ENCODE measurements around the gene CACTIN. TPM values are rescaled to one million over a fixed set of nuclear protein-coding genes. Genes with fewer than 3 reads are reported as not detected.

Gene CACTIN
- total RNA-seq, 1 experiment from 2014 or later: 33.2 TPM

DNA sequence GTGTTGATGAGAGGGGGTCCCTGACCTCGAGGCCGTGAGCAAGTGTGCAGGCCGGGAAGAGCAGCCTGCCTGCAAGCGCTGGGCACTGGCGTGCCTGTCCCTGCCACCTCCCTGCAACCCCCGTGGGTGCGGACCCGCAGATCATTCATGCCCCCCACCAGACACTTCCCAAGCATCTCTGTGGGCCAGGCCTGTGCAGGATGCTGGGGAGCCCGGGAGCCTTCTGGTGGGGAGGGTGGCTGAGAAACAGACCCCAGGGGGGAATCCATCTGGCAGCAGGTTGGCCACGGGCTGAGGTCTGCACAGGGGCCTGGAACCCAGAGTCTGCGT is 18.4 kb upstream of the CACTIN start (continued):
- TF ChIP-seq, protein P1, sequence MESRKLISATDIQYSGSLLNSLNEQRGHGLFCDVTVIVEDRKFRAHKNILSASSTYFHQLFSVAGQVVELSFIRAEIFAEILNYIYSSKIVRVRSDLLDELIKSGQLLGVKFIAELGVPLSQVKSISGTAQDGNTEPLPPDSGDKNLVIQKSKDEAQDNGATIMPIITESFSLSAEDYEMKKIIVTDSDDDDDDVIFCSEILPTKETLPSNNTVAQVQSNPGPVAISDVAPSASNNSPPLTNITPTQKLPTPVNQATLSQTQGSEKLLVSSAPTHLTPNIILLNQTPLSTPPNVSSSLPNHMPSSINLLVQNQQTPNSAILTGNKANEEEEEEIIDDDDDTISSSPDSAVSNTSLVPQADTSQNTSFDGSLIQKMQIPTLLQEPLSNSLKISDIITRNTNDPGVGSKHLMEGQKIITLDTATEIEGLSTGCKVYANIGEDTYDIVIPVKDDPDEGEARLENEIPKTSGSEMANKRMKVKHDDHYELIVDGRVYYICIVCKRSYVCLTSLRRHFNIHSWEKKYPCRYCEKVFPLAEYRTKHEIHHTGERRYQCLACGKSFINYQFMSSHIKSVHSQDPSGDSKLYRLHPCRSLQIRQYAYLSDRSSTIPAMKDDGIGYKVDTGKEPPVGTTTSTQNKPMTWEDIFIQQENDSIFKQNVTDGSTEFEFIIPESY (IDR thresholded peaks at IDR 0.05; ENCODE audit: extremely low read depth, insufficient replicate concordance, low read length): no peak
- TF ChIP-seq EGR1 (IDR thresholded peaks at IDR 0.05; ENCODE audit: low read depth): no peak

DNA sequence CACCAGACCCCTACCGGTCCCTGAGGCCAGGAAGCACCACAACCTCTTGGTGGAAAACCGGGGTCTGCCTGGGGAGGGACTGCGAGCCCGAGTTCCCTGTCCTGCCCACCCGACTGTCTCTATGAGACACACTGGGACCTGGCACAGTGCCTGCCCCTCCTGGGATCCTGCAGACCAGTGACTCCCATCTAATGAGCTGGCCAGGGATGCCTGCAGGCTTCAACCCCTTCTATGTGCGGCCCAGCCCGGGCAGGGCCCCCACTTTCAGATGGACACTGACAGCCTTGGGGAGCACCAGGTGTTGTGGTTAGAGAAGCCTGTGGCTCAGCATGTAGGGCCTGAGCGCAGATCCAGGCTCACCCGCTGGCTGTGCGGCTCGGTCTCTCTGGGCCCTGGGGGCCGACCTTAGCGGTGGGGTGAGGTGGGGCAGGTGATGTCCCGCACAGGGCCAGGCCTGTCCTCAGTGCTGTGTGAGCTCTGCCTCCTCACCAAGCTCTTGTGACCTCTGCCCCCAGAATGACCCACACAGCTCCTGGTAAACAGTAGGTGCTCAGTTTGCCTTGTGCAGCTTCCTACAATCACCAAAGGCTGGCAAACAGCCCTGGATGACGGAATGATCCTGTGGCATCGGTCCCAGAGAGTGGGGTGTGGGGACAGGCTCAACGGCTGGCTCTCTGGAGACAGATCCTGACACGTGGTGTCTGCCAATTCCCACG is 17.9 kb upstream of the CACTIN start:
- Histone ChIP-seq H3K9me3 (ENCODE audit: control insufficient read depth in 1 of 2, insufficient read depth in 1 of 2, low read depth in 1 of 2, low read length in 2 of 2) (no peaks in the 10 kb centered on the region), H2AFZ (ENCODE audit: low read depth, low read length, poor library complexity, severe bottlenecking) (no peak overlapping the region), H3K4me1 (ENCODE audit: control insufficient read depth in 1 of 2, insufficient read depth in 2 of 2, low read length in 2 of 2) (peaks cover 3 to 10% of the 10 kb centered on the region in 2 experiments; a peak in 3 of 4 replicates), H3K27ac (ENCODE audit: low read depth, low read length) (no peak overlapping the region), H3K36me3 (ENCODE audit: control insufficient read depth in 1 of 2, insufficient read depth in 2 of 2, low read length in 2 of 2) (no peaks in the 10 kb centered on the region; a peak in 1 of 4 replicates), H3K9me2 (ENCODE audit: insufficient read depth) (no peaks in the 10 kb centered on the region), H4K20me1 (ENCODE audit: insufficient read depth) (no peaks in the 10 kb centered on the region), H3K27me3 (ENCODE audit: insufficient read depth, low read length) (no peaks in the 10 kb centered on the region), H3K79me2 (ENCODE audit: insufficient read depth, low read length) (no peaks in the 10 kb centered on the region), H3K9ac (ENCODE audit: low read length) (no peak overlapping the region), H3K4me2 (ENCODE audit: low read length) (no peak overlapping the region), H3K4me3 (replicated peaks in 1 of 2; ENCODE audit: low read depth in 1 of 2, low read length in 2 of 2) (no peak overlapping the region)
- TF ChIP-seq FOSL1 (IDR thresholded peaks at IDR 0.05; ENCODE audit: low read depth) (no peak), POLR2A (IDR thresholded peaks at IDR 0.05; ENCODE audit: borderline replicate concordance, extremely low read depth, insufficient read depth, insufficient read length) (no peak), YY1 (IDR thresholded peaks at IDR 0.05; ENCODE audit: extremely low read depth, insufficient replicate concordance, low read depth, low read length) (no peak), SP1 (IDR thresholded peaks at IDR 0.05; ENCODE audit: low read depth) (no peak), EZH2phosphoT487 (IDR thresholded peaks at IDR 0.05; ENCODE audit: borderline replicate concordance) (no peak), CBX3 (IDR thresholded peaks at IDR 0.05; ENCODE audit: low read depth) (no peak), ZNF274 (IDR thresholded peaks at IDR 0.05; ENCODE audit: low read depth, low read length) (no peak), POLR2AphosphoS5 (IDR thresholded peaks at IDR 0.05; ENCODE audit: low read depth, low read length) (no peak), EGR1 (IDR thresholded peaks at IDR 0.05; ENCODE audit: low read depth) (no peak), SRF (IDR thresholded peaks at IDR 0.05; ENCODE audit: low read depth) (no peak), CEBPB (IDR thresholded peaks at IDR 0.05; ENCODE audit: low read depth) (no peak), ZFX (IDR thresholded peaks at IDR 0.05) (no peak)
- TF ChIP-seq, protein P2, sequence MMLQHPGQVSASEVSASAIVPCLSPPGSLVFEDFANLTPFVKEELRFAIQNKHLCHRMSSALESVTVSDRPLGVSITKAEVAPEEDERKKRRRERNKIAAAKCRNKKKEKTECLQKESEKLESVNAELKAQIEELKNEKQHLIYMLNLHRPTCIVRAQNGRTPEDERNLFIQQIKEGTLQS (IDR thresholded peaks at IDR 0.05): no peak
- TF ChIP-seq, protein P1 (IDR thresholded peaks at IDR 0.05; ENCODE audit: extremely low read depth, insufficient replicate concordance, low read length): no peak
- TF ChIP-seq, protein P3, sequence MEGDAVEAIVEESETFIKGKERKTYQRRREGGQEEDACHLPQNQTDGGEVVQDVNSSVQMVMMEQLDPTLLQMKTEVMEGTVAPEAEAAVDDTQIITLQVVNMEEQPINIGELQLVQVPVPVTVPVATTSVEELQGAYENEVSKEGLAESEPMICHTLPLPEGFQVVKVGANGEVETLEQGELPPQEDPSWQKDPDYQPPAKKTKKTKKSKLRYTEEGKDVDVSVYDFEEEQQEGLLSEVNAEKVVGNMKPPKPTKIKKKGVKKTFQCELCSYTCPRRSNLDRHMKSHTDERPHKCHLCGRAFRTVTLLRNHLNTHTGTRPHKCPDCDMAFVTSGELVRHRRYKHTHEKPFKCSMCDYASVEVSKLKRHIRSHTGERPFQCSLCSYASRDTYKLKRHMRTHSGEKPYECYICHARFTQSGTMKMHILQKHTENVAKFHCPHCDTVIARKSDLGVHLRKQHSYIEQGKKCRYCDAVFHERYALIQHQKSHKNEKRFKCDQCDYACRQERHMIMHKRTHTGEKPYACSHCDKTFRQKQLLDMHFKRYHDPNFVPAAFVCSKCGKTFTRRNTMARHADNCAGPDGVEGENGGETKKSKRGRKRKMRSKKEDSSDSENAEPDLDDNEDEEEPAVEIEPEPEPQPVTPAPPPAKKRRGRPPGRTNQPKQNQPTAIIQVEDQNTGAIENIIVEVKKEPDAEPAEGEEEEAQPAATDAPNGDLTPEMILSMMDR (IDR thresholded peaks at IDR 0.05 in 2 of 3, conservative IDR thresholded peaks at IDR 0.05 in 1 of 3; ENCODE audit: borderline replicate concordance in 1 of 3, insufficient read depth in 1 of 3, low read depth in 2 of 3, low read length in 2 of 3): no peak
- TF ChIP-seq, protein P4, sequence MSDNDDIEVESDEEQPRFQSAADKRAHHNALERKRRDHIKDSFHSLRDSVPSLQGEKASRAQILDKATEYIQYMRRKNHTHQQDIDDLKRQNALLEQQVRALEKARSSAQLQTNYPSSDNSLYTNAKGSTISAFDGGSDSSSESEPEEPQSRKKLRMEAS (IDR thresholded peaks at IDR 0.05): no peak
- no TSS peak for BruUV-seq (replicated peaks)
- RAD21 ChIA-PET (ENCODE audit: low non-redundant PET in 1 of 2, low total read pairs in 2 of 2, uncharacterized antibody in 2 of 2, unreplicated experiment in 2 of 2): no interaction called here
- DNase-seq (ENCODE audit: low read depth, low spot score): no peak
- intact Hi-C loops (cut with micrococcal nuclease): no loop called here
- ATAC-seq: no peak
- POLR2A ChIA-PET: no interaction called here
- CTCF ChIA-PET: interaction anchor here (0.6 kb wide), 1 partner anchor 64 kb away, joined by 4 read pairs; no protein-coding TSS in a partner anchor
